Measurements from ENCODE around the gene DDR2. TPM values are rescaled to one million over a fixed set of nuclear protein-coding genes. Genes with fewer than 3 reads are reported as not detected.

Gene DDR2
- total and polyA plus RNA-seq, 2 of the 4 experiments (the other 2 are of a cell fraction): 66.1 to 245 TPM

GRCh38 chr1:162722036-162722435 lies 89.8 kb downstream of the DDR2 start:
- TF ChIP-seq CTCF (conservative IDR thresholded peaks at IDR 0.05; ENCODE audit: low read depth, low read length) (no peak), CHD1 (IDR thresholded peaks at IDR 0.05; ENCODE audit: low read depth, low read length) (no peak), USF2 (IDR thresholded peaks at IDR 0.05; ENCODE audit: low read depth, low read length) (no peak), POLR2A (IDR thresholded peaks at IDR 0.05; ENCODE audit: low read depth, low read length) (no peak), MAZ (IDR thresholded peaks at IDR 0.05; ENCODE audit: borderline replicate concordance, low read depth, low read length) (no peak), MAFK (IDR thresholded peaks at IDR 0.05; ENCODE audit: low read depth, low read length) (no peak), BHLHE40 (IDR thresholded peaks at IDR 0.05; ENCODE audit: low read depth, low read length) (no peak), RCOR1 (IDR thresholded peaks at IDR 0.05; ENCODE audit: insufficient replicate concordance, low read length) (no peak), RFX5 (IDR thresholded peaks at IDR 0.05; ENCODE audit: low read depth, low read length) (no peak), RAD21 (IDR thresholded peaks at IDR 0.05; ENCODE audit: low read length) (no peak), NFE2L2 (IDR thresholded peaks at IDR 0.05; ENCODE audit: low read depth, low read length) (no peak), SMC3 (IDR thresholded peaks at IDR 0.05; ENCODE audit: low read depth, low read length) (no peak), ELK1 (IDR thresholded peaks at IDR 0.05; ENCODE audit: borderline replicate concordance, low read depth, low read length) (no peak), FOS (IDR thresholded peaks at IDR 0.05; ENCODE audit: low read depth, low read length) (no peak), CEBPB (IDR thresholded peaks at IDR 0.05; ENCODE audit: low read depth, low read length) (no peak), MXI1 (IDR thresholded peaks at IDR 0.05; ENCODE audit: borderline replicate concordance, low read depth, low read length) (no peak)
- DNase-seq (no peak), ATAC-seq (ENCODE audit: low read depth) (no peak)
- peaks cover 25% of the 10 kb centered on the region for H3K36me3 ChIP-seq (ENCODE audit: control insufficient read depth, insufficient read depth, low read length)
- dilution Hi-C loops (cut with HindIII; ENCODE audit: low sequenced_read_pairs, unreplicated experiment): no loop called here
- H2AK5ac ChIP-seq (ENCODE audit: low read depth, low read length): 0 out of 2 replicates have a peak overlapping the region, but pooled peaks have one; percentile 5
- peaks cover 48 to 77% of the 10 kb centered on the region in 2 experiments for H3K79me1 ChIP-seq (ENCODE audit: low read depth in 1 of 2, low read length in 2 of 2)
- H2BK5ac ChIP-seq (ENCODE audit: low read depth, low read length, poor library complexity, severe bottlenecking): no peak overlapping the region
- H2BK15ac ChIP-seq (ENCODE audit: low read depth, low read length): no peak overlapping the region
- no peaks in the 10 kb centered on the region for H3K27me3 ChIP-seq (ENCODE audit: control insufficient read depth, insufficient read depth, low read length)
- CTCF ChIA-PET: interaction anchor here (1.5 kb wide), 1 partner anchor 108 kb away, joined by 3 read pairs; no protein-coding TSS in a partner anchor
- H3K4ac ChIP-seq (ENCODE audit: low read depth, low read length): no peak overlapping the region
- BruUV-seq (replicated peaks): no TSS peak
- no peak overlapping the region for H2BK20ac ChIP-seq (ENCODE audit: low read depth, low read length)
- no peak overlapping the region for H2BK120ac ChIP-seq (ENCODE audit: low read depth, low read length)
- no peak overlapping the region for H4K5ac ChIP-seq (ENCODE audit: low read depth, low read length)
- H3K27ac ChIP-seq (ENCODE audit: insufficient read depth, low read length): no peak overlapping the region
- H3K4me2 ChIP-seq (ENCODE audit: low read depth, low read length): no peak overlapping the region
- H3K4me1 ChIP-seq (ENCODE audit: control insufficient read depth, insufficient read depth, low read length): peaks cover 6% of the 10 kb centered on the region
- no peak overlapping the region for H3K9ac ChIP-seq (ENCODE audit: low read depth, low read length)
- H4K91ac ChIP-seq (ENCODE audit: insufficient read depth, low read depth, low read length): no peak overlapping the region
- WGBS, 2 experiments (ENCODE audit: extremely low coverage in 2 of 2, insufficient read length in 1 of 2): 100% methylated on average over 2 of the region's 3 CpGs; no CpG with 5 or more reads in 1 of the 2 experiments
- no peak overlapping the region for H3K4me3 ChIP-seq (ENCODE audit: insufficient read depth, low read depth, low read length)
- intact Hi-C loops (cut with micrococcal nuclease): no loop called here
- H2AFZ ChIP-seq (replicated peaks; ENCODE audit: low read length, poor library complexity): no peak overlapping the region
- no peak overlapping the region for H3K18ac ChIP-seq (ENCODE audit: low read depth, low read length)
- peaks cover 24% of the 10 kb centered on the region for H3K9me1 ChIP-seq (ENCODE audit: insufficient read depth, low read length)
- no peak overlapping the region for H3K23ac ChIP-seq (ENCODE audit: low read depth, low read length)
- H3K9me3 ChIP-seq (ENCODE audit: control insufficient read depth, insufficient read depth, low read length): no peaks in the 10 kb centered on the region
- in situ Hi-C loops (cut with MboI; ENCODE audit: low sequenced_read_pairs): no loop called here
- H4K8ac ChIP-seq (ENCODE audit: low read depth in 2 of 2, low read length in 2 of 2): no peak overlapping the region
- no peak overlapping the region for H3K14ac ChIP-seq (replicated peaks; ENCODE audit: low read depth, low read length)
- H2AK9ac ChIP-seq (replicated peaks; ENCODE audit: low read depth, low read length, poor library complexity): no peak overlapping the region
- no peak overlapping the region for H3K56ac ChIP-seq (ENCODE audit: extremely low read depth, insufficient read depth, low read length)
- POLR2A ChIA-PET (ENCODE audit: unreplicated experiment): no interaction called here
- peaks cover 50% of the 10 kb centered on the region; the same call in 1 of the 2 replicates for H4K20me1 ChIP-seq (ENCODE audit: insufficient read depth, low read length)

All from IMR-90 (cell line).